ENCODE results near the gene ETV3. TPM values are rescaled to one million over a fixed set of nuclear protein-coding genes. Genes with fewer than 3 reads are reported as not detected.

The ETV3 gene
- polyA plus RNA-seq, 4 donors: 25.4 to 29.1 (median 27.7) TPM

Other genes starting within 250 kb of the ETV3 start
- gene PEAR1, start 244.7 kb downstream of the ETV3 start, polyA plus RNA-seq (ENCODE audit: insufficient read length in 4 of 4): 10 to 100 TPM; 18.1 to 64.2 (median 21.6) TPM
- 1 to 10 TPM in 1 of 4 donors, under 1 TPM in 3; 0.32 to 1.4 (median 0.71) TPM for gene LRRC71, start 217.8 kb downstream of the ETV3 start, polyA plus RNA-seq (ENCODE audit: insufficient read length in 4 of 4)
- 10 to 100 TPM; 27.4 to 42.3 (median 31.3) TPM for gene ARHGEF11, start 92.7 kb downstream of the ETV3 start, polyA plus RNA-seq (ENCODE audit: insufficient read length in 4 of 4)
- gene ETV3L, start 38.6 kb downstream of the ETV3 start, polyA plus RNA-seq (ENCODE audit: insufficient read length in 4 of 4): under 1 TPM in 1 of 4 donors, not detected in 3; 0.07 TPM

All from left renal pelvis (tissue), 4 donors.